Neutrophil (primary cell): ENCODE measurements around the gene KIAA0753.

Experiments used
- H3K27ac ChIP-seq: fragments of 200-600 bp; sonication (generic); 2 replicates; pipeline ENCODE4 v1.5.1; 2016; ENCODE audit warnings: mild to moderate bottlenecking, moderate library complexity
- H3K27me3 ChIP-seq: fragments of 200-600 bp; sonication (generic); 2 replicates; pipeline ENCODE4 v1.6.0; 2016; ENCODE audit warnings: mild to moderate bottlenecking
- H3K36me3 ChIP-seq: fragments of 200-600 bp; sonication (generic); 2 replicates; pipeline ENCODE4 v1.5.1; 2017
- H3K4me1 ChIP-seq, 2 experiments: fragments of 200-600 bp in 1 of 2; sonication (generic) in 1 of 2; 1 replicate in 1 of 2; 2 replicates in 1 of 2; pipeline versions ENCODE4 v1.5.1 to v1.6.1; 2013 to 2016; ENCODE audit warnings: low read depth in 1 of 2, low read length in 1 of 2, mild to moderate bottlenecking in 1 of 2, moderate library complexity in 1 of 2; ENCODE audit not compliant: control insufficient read depth in 1 of 2, insufficient read depth in 1 of 2
- H3K4me3 ChIP-seq, 2 experiments: fragments of 200-600 bp in 1 of 2; sonication (generic) in 1 of 2; 1 replicate in 1 of 2; 2 replicates in 1 of 2; pipeline ENCODE4 v1.5.1; 2013 to 2016; ENCODE audit warnings: low read depth in 1 of 2, low read length in 1 of 2, mild to moderate bottlenecking in 1 of 2, moderate library complexity in 1 of 2
- H3K9me3 ChIP-seq: fragments of 200-600 bp; sonication (generic); 2 replicates; pipeline ENCODE4 v1.5.1; 2016
- TF ChIP-seq, protein P1 (sequence below): fragments of 200-600 bp; sonication (generic); IDR thresholded peaks from 2 replicates; pipeline ENCODE4 v1.5.1; 2016; ENCODE audit warnings: antibody characterized with exemption

KIAA0753 gene

DNA sequence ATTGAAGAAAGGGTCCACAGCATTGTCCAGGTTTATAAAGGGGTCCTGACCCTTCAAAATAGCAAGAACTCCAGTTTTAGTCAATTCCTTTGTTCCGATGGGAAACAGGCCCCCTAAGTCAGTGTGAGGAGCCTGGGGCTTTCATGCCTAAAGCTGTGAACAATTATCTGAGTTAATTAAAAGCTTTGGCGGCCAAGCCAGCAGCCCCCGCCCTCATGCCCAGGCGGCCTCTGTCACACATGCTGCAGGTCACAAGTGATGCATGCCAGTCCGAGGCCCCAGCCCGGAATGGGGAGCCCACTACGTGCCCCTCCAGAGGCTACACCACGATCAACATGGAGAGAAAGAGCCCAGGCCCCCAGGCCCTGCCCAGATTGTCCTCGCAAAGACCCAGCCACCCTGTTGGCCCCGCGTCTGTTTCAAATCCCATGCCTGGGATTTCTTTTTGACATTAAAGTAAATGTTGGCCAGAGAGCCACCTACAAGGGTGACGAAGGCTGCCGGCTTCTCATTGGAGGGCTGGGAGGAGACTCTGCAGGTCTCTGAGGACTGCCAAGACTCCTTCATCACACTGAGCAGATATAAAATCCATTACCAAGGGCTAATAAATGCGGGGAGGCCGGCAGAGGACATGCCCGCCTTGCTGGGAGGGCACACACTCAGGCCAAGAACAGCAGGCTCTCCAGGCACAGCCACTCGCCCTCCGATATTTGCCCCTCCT lies 69.6 kb downstream of the KIAA0753 start:
- Histone ChIP-seq H3K27me3 (peaks cover 12% of the 10 kb centered on the region), H3K27ac (no peak overlapping the region), H3K4me1 (no peaks in the 10 kb centered on the region), H3K36me3 (no peaks in the 10 kb centered on the region), H3K9me3 (no peaks in the 10 kb centered on the region), H3K4me3 (no peak overlapping the region)
- TF ChIP-seq, protein P1, sequence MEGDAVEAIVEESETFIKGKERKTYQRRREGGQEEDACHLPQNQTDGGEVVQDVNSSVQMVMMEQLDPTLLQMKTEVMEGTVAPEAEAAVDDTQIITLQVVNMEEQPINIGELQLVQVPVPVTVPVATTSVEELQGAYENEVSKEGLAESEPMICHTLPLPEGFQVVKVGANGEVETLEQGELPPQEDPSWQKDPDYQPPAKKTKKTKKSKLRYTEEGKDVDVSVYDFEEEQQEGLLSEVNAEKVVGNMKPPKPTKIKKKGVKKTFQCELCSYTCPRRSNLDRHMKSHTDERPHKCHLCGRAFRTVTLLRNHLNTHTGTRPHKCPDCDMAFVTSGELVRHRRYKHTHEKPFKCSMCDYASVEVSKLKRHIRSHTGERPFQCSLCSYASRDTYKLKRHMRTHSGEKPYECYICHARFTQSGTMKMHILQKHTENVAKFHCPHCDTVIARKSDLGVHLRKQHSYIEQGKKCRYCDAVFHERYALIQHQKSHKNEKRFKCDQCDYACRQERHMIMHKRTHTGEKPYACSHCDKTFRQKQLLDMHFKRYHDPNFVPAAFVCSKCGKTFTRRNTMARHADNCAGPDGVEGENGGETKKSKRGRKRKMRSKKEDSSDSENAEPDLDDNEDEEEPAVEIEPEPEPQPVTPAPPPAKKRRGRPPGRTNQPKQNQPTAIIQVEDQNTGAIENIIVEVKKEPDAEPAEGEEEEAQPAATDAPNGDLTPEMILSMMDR: no peak

GRCh38 chr17:6569370-6570285 lies 70.9 kb downstream of the KIAA0753 start:
- Histone ChIP-seq H3K27ac (no peak overlapping the region), H3K36me3 (no peaks in the 10 kb centered on the region), H3K9me3 (no peaks in the 10 kb centered on the region), H3K4me1 (no peaks in the 10 kb centered on the region), H3K4me3 (no peak overlapping the region), H3K27me3 (peaks cover under 1% of the 10 kb centered on the region)
- TF ChIP-seq, protein P1: no peak

- no peaks in the 10 kb centered on the region for H3K27me3 ChIP-seq
- H3K4me3 ChIP-seq: no peak overlapping the region
- H3K4me1 ChIP-seq: no peaks in the 10 kb centered on the region
- H3K9me3 ChIP-seq: no peaks in the 10 kb centered on the region
- TF ChIP-seq, protein P1: no peak
- no peaks in the 10 kb centered on the region for H3K36me3 ChIP-seq
- no peak overlapping the region for H3K27ac ChIP-seq
Observed at GRCh38 chr17:6568184-6568758, 72.2 kb downstream of the KIAA0753 start.

DNA sequence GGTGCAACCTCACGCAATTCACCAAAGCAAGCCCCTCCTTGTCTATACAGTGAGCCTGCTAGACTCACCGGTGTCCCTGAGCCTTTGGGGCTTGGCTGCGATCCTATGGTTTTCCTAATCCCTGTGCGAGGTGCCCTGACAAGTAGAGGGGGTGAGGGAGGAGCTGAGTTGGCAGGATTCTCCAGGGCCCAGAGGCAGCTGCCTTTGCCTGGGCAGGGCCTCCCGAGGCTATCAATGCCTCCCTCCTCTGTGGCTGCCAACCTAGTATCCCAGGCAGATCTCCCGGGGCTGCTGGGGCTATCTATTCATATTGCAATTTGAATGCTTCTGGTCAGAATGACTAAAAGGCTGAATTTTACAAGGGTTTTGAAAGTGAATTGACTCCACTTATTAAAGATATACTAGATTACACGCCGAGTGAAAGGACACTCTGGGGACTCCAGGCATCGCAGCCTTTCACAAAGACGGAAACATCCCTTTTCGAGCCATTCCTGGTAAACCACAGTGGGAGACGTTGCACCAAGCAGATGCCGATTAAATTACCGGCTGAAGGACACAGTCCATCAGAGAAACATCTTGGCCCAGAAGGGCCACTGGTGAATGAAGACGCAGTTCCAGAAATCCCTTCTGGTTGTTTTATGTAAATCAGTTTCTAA lies 72.9 kb downstream of the KIAA0753 start:
- Histone ChIP-seq H3K4me3 (no peak overlapping the region), H3K9me3 (no peaks in the 10 kb centered on the region), H3K36me3 (no peaks in the 10 kb centered on the region), H3K4me1 (no peaks in the 10 kb centered on the region), H3K27me3 (no peaks in the 10 kb centered on the region), H3K27ac (no peak overlapping the region)
- TF ChIP-seq, protein P1: no peak

DNA sequence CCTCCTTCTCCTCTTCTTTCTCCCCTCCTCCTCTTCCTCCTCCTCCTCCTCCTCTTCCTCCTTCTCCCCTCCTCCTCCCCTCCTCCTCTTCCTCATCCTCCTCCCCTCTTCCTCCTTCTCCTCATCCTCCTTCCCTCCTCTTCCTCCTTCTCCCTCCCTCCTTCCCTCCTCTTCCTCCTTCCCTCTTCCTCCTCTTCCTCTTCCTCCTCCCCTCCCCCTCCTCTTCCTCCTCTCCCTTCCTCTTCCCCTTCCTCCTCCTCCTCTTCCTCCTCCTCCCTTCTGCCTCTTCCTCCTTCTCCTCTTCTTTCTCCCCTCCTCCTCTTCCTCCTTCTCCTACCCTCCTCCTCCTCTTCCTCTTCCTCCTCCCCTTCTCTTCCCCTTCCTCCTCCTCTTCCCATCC lies 79.1 kb downstream of the KIAA0753 start:
- Histone ChIP-seq H3K27ac (no peak overlapping the region), H3K27me3 (peaks cover 38% of the 10 kb centered on the region), H3K4me1 (no peaks in the 10 kb centered on the region), H3K4me3 (no peak overlapping the region), H3K36me3 (no peaks in the 10 kb centered on the region), H3K9me3 (no peaks in the 10 kb centered on the region)
- TF ChIP-seq, protein P1: no peak
